Measurements from ENCODE around the gene MIGA2. TPM values are rescaled to one million over a fixed set of nuclear protein-coding genes. Genes with fewer than 3 reads are reported as not detected.

Gene MIGA2
- total and polyA plus RNA-seq, 9 of the 15 experiments (the other 6 are each of a cell fraction or from before 2014, with no cell fraction given) = 0.15 to 54.1 (median 18.0) TPM

DNA sequence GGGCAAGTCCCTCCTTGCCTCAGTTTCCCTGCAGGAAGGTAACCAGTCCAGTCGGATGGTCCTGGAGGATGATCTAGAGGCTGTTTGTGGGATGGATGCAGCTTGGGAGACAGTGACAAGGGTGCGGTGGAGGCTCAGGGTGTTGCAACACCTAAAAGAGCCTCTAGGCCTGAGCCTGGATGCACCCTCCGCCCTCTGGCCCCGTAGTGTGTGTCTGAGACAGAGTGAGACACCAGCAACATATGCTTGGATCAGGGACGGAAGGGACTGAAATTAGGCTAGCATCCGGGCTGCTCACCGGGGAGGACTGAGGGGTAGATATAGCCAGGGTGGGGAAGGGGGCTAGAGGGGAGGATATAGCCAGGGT is 73.1 kb downstream of the MIGA2 start (continued):
- no peak for TF ChIP-seq ARID3B (CRISPR knock-in tag; IDR thresholded peaks at IDR 0.05; ENCODE audit: borderline replicate concordance)
- TF ChIP-seq CEBPB (tag; IDR thresholded peaks at IDR 0.05) = peak; percentile 91
- no peak for TF ChIP-seq NFE2 (IDR thresholded peaks at IDR 0.05; ENCODE audit: low read depth)

- H3K27ac ChIP-seq (ENCODE audit: extremely low read depth, low read depth, low read length) = peak overlapping the region; percentile 72
- peaks cover 3% of the 10 kb centered on the region; the same call in 1 of the 2 replicates for H4K20me1 ChIP-seq (replicated peaks; ENCODE audit: control insufficient read depth, insufficient read depth, low read length)
- no peak for FAIRE-seq
- H3K9me3 ChIP-seq (replicated peaks; ENCODE audit: control insufficient read depth, insufficient read depth, low read depth, low read length) = no peaks in the 10 kb centered on the region
- in situ Hi-C loops (cut with MboI) = no loop called here
- H3K9me1 ChIP-seq (ENCODE audit: control insufficient read depth, insufficient read depth, low read length) = no peaks in the 10 kb centered on the region
- TSS peak; percentile 59 for BruUV-seq (replicated peaks)
- H3K9ac ChIP-seq (ENCODE audit: insufficient read depth in 1 of 2, low read depth in 2 of 2, low read length in 2 of 2) = peak overlapping the region; percentile 75 to 94
- ChIA-PET CTCF (ENCODE audit: low intra/inter-chr PET ratio) (no interaction called here), POLR2A (interaction anchor here (0.6 to 2.0 kb wide), 4 partner anchors 9 to 136 kb away, joined by 3 to 11 read pairs (median 3); no protein-coding TSS in a partner anchor)
- peaks cover 41% of the 10 kb centered on the region for H3K79me2 ChIP-seq (ENCODE audit: control insufficient read depth, insufficient read depth, low read length)
- H3K4me1 ChIP-seq (replicated peaks in 1 of 2; ENCODE audit: control insufficient read depth in 2 of 2, insufficient read depth in 2 of 2, low read length in 2 of 2) = peaks cover 23 to 53% of the 10 kb centered on the region in 2 experiments
- H3K4me2 ChIP-seq (ENCODE audit: insufficient read depth, low read length) = peak overlapping the region; percentile 84
- intact Hi-C loops (cut with micrococcal nuclease) = loop anchor here (5.0 kb wide), 1 partner anchor 83 kb away; the partner anchor contains the start of gene SH3GLB2
- H3K27me3 ChIP-seq (ENCODE audit: control insufficient read depth in 2 of 2, insufficient read depth in 2 of 2, low read length in 2 of 2) = no peaks in the 10 kb centered on the region
- peak overlapping the region; percentile 100 for H3K4me3 ChIP-seq
- ATAC-seq = peak; percentile 39
- H3K36me3 ChIP-seq (ENCODE audit: control insufficient read depth, insufficient read depth, low read length) = peaks cover 3% of the 10 kb centered on the region; the same call in 1 of the 3 replicates
- peak in 3 of 4 experiments; percentile 46 to 57 (median 53) for DNase-seq (ENCODE audit: extremely low read depth in 1 of 4, low spot score in 3 of 4)
- H2AFZ ChIP-seq (ENCODE audit: low read depth, low read length) = peak overlapping the region; percentile 96
- 2% methylated on average over 55 of the region's 64 CpGs for WGBS (ENCODE audit: insufficient coverage, low coverage, missing lambda C conversion rate)
- TF ChIP-seq UBTF (IDR thresholded peaks at IDR 0.05; ENCODE audit: borderline replicate concordance in 1 of 2, low read depth in 2 of 2, low read length in 2 of 2) (0 out of 4 replicates have a peak, but pooled peaks have one; percentile 16 to 56), RBBP5 (IDR thresholded peaks at IDR 0.05; ENCODE audit: borderline replicate concordance, insufficient read depth, low read length, poor library complexity, severe bottlenecking) (peak; percentile 51), THAP12 (CRISPR knock-in tag; IDR thresholded peaks at IDR 0.05) (0 out of 2 replicates have a peak, but pooled peaks have one; percentile 20), FOXJ2 (tag; IDR thresholded peaks at IDR 0.05) (no peak), NRF1 (conservative IDR thresholded peaks at IDR 0.05 in 1 of 2, IDR thresholded peaks at IDR 0.05 in 1 of 2) (peak; percentile 32 to 43; a peak in 1 of 4 replicates)
- TF ChIP-seq, protein P1, sequence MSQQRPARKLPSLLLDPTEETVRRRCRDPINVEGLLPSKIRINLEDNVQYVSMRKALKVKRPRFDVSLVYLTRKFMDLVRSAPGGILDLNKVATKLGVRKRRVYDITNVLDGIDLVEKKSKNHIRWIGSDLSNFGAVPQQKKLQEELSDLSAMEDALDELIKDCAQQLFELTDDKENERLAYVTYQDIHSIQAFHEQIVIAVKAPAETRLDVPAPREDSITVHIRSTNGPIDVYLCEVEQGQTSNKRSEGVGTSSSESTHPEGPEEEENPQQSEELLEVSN (IDR thresholded peaks at IDR 0.05; ENCODE audit: borderline replicate concordance in 1 of 2, extremely low read depth in 1 of 2, insufficient read depth in 1 of 2, insufficient read length in 1 of 2, low read depth in 1 of 2, low read length in 1 of 2, poor library complexity in 1 of 2, severe bottlenecking in 1 of 2) = peak in 1 of 2 experiments; percentile 13
Observed at GRCh38 chr9:129109952-129110739, 73.7 kb downstream of the MIGA2 start.
